ENCODE measurements around the gene NOTCH2. TPM values are rescaled to one million over a fixed set of nuclear protein-coding genes. Genes with fewer than 3 reads are reported as not detected.

NOTCH2 gene
- total and polyA plus RNA-seq, 2 experiments from 2014 or later, result 8.5 to 56.6 TPM

DNA sequence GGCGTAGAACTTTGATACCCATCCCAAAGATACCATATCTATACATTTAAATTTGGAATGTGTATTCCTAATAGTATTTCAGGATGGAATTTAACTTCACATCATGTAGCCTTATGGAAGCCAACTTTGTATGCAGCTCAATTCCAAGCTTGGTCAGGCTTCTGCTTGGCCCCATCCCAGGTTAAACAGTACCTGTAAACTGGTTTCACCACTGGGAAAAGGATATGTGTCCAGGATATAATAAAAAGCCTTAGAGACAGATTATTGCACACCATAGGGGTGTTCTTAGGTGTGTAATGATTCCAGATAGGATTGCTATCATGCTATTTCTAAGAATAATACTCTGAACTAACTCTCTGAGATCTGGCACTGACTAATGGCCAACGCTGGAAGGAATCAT, 201.3 kb downstream of the NOTCH2 start (continued):
- TF ChIP-seq, protein P1, sequence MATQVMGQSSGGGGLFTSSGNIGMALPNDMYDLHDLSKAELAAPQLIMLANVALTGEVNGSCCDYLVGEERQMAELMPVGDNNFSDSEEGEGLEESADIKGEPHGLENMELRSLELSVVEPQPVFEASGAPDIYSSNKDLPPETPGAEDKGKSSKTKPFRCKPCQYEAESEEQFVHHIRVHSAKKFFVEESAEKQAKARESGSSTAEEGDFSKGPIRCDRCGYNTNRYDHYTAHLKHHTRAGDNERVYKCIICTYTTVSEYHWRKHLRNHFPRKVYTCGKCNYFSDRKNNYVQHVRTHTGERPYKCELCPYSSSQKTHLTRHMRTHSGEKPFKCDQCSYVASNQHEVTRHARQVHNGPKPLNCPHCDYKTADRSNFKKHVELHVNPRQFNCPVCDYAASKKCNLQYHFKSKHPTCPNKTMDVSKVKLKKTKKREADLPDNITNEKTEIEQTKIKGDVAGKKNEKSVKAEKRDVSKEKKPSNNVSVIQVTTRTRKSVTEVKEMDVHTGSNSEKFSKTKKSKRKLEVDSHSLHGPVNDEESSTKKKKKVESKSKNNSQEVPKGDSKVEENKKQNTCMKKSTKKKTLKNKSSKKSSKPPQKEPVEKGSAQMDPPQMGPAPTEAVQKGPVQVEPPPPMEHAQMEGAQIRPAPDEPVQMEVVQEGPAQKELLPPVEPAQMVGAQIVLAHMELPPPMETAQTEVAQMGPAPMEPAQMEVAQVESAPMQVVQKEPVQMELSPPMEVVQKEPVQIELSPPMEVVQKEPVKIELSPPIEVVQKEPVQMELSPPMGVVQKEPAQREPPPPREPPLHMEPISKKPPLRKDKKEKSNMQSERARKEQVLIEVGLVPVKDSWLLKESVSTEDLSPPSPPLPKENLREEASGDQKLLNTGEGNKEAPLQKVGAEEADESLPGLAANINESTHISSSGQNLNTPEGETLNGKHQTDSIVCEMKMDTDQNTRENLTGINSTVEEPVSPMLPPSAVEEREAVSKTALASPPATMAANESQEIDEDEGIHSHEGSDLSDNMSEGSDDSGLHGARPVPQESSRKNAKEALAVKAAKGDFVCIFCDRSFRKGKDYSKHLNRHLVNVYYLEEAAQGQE (IDR thresholded peaks at IDR 0.05; ENCODE audit: unreplicated experiment), result no peak
- TF ChIP-seq, protein P2, sequence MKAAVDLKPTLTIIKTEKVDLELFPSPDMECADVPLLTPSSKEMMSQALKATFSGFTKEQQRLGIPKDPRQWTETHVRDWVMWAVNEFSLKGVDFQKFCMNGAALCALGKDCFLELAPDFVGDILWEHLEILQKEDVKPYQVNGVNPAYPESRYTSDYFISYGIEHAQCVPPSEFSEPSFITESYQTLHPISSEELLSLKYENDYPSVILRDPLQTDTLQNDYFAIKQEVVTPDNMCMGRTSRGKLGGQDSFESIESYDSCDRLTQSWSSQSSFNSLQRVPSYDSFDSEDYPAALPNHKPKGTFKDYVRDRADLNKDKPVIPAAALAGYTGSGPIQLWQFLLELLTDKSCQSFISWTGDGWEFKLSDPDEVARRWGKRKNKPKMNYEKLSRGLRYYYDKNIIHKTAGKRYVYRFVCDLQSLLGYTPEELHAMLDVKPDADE (IDR thresholded peaks at IDR 0.05), result no peak
- no peak for TF ChIP-seq STAT1 (IDR thresholded peaks at IDR 0.05; ENCODE audit: unreplicated experiment)
- TF ChIP-seq NANOG (IDR thresholded peaks at IDR 0.05; ENCODE audit: borderline replicate concordance), result no peak

DNA sequence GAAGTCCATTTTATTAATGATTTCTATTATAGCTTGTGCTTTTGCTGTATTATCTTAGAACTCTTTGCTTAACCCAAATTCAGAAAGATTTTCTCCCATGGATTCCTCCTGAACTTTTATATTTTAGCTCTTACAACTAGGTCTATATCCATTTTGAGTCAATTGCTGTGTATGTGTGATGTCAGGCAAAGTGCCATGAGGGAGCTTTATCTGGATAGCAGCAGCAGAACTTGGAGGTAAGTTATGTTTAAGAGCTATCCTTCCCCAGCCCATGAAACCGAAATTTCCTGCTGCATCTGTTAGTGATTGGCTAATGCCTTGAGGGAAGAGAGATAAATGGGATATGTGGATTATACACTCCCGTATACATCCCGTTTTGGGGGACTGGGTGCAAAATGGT, 203.0 kb downstream of the NOTCH2 start:
- Histone ChIP-seq H3F3A (replicated peaks; ENCODE audit: low read depth) (no peaks in the 10 kb centered on the region), H3K4me2 (no peak overlapping the region), H4K20me1 (replicated peaks; ENCODE audit: insufficient read depth) (no peaks in the 10 kb centered on the region), H3K27ac (ENCODE audit: low read depth) (no peak overlapping the region), H3K27me3 (ENCODE audit: insufficient read depth) (no peaks in the 10 kb centered on the region), H3K9me2 (ENCODE audit: insufficient read depth) (no peaks in the 10 kb centered on the region), H3K36me3 (ENCODE audit: insufficient read depth) (no peaks in the 10 kb centered on the region), H3K4me1 (ENCODE audit: insufficient read depth) (no peaks in the 10 kb centered on the region), H2AFZ (no peak overlapping the region), H3K4me3 (no peak overlapping the region), H3K79me2 (replicated peaks; ENCODE audit: insufficient read depth) (no peaks in the 10 kb centered on the region)
- Mint-ChIP-seq H3K36me3 (ENCODE audit: low read depth) (no peaks in the 10 kb centered on the region), H3K27me3 (ENCODE audit: insufficient read depth, low read depth, poor library complexity) (no peaks in the 10 kb centered on the region), H3K27ac (no peak overlapping the region), H3K4me1 (peaks cover 4% of the 10 kb centered on the region), H3K4me3 (no peak overlapping the region), H3K9me3 (no peaks in the 10 kb centered on the region)
- ATAC-seq (no peak), DNase-seq (ENCODE audit: low spot score) (no peak)
- TF ChIP-seq CREB1 (CRISPR knock-in tag; IDR thresholded peaks at IDR 0.05; ENCODE audit: low read depth) (no peak), NANOG (IDR thresholded peaks at IDR 0.05; ENCODE audit: borderline replicate concordance) (no peak), STAT1 (IDR thresholded peaks at IDR 0.05; ENCODE audit: unreplicated experiment) (no peak), EZH2phosphoT487 (IDR thresholded peaks at IDR 0.05; ENCODE audit: unreplicated experiment) (no peak), EZH2 (IDR thresholded peaks at IDR 0.05; ENCODE audit: low read depth, unreplicated experiment) (no peak), JUNB (IDR thresholded peaks at IDR 0.05; ENCODE audit: unreplicated experiment) (no peak), ZNF114 (CRISPR knock-in tag; IDR thresholded peaks at IDR 0.05) (no peak)
- TF ChIP-seq, protein P3, sequence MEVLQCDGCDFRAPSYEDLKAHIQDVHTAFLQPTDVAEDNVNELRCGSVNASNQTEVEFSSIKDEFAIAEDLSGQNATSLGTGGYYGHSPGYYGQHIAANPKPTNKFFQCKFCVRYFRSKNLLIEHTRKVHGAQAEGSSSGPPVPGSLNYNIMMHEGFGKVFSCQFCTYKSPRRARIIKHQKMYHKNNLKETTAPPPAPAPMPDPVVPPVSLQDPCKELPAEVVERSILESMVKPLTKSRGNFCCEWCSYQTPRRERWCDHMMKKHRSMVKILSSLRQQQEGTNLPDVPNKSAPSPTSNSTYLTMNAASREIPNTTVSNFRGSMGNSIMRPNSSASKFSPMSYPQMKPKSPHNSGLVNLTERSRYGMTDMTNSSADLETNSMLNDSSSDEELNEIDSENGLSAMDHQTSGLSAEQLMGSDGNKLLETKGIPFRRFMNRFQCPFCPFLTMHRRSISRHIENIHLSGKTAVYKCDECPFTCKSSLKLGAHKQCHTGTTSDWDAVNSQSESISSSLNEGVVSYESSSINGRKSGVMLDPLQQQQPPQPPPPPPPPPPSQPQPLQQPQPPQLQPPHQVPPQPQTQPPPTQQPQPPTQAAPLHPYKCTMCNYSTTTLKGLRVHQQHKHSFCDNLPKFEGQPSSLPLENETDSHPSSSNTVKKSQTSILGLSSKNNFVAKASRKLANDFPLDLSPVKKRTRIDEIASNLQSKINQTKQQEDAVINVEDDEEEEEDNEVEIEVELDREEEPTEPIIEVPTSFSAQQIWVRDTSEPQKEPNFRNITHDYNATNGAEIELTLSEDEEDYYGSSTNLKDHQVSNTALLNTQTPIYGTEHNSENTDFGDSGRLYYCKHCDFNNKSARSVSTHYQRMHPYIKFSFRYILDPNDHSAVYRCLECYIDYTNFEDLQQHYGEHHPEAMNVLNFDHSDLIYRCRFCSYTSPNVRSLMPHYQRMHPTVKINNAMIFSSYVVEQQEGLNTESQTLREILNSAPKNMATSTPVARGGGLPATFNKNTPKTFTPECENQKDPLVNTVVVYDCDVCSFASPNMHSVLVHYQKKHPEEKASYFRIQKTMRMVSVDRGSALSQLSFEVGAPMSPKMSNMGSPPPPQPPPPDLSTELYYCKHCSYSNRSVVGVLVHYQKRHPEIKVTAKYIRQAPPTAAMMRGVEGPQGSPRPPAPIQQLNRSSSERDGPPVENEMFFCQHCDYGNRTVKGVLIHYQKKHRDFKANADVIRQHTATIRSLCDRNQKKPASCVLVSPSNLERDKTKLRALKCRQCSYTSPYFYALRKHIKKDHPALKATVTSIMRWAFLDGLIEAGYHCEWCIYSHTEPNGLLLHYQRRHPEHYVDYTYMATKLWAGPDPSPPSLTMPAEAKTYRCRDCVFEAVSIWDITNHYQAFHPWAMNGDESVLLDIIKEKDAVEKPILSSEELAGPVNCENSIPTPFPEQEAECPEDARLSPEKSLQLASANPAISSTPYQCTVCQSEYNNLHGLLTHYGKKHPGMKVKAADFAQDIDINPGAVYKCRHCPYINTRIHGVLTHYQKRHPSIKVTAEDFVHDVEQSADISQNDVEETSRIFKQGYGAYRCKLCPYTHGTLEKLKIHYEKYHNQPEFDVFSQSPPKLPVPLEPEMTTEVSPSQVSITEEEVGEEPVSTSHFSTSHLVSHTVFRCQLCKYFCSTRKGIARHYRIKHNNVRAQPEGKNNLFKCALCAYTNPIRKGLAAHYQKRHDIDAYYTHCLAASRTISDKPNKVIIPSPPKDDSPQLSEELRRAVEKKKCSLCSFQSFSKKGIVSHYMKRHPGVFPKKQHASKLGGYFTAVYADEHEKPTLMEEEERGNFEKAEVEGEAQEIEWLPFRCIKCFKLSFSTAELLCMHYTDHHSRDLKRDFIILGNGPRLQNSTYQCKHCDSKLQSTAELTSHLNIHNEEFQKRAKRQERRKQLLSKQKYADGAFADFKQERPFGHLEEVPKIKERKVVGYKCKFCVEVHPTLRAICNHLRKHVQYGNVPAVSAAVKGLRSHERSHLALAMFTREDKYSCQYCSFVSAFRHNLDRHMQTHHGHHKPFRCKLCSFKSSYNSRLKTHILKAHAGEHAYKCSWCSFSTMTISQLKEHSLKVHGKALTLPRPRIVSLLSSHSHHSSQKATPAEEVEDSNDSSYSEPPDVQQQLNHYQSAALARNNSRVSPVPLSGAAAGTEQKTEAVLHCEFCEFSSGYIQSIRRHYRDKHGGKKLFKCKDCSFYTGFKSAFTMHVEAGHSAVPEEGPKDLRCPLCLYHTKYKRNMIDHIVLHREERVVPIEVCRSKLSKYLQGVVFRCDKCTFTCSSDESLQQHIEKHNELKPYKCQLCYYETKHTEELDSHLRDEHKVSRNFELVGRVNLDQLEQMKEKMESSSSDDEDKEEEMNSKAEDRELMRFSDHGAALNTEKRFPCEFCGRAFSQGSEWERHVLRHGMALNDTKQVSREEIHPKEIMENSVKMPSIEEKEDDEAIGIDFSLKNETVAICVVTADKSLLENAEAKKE (CRISPR knock-in tag; IDR thresholded peaks at IDR 0.05), result no peak
- TF ChIP-seq, protein P2 (IDR thresholded peaks at IDR 0.05), result no peak
- TF ChIP-seq, protein P4, sequence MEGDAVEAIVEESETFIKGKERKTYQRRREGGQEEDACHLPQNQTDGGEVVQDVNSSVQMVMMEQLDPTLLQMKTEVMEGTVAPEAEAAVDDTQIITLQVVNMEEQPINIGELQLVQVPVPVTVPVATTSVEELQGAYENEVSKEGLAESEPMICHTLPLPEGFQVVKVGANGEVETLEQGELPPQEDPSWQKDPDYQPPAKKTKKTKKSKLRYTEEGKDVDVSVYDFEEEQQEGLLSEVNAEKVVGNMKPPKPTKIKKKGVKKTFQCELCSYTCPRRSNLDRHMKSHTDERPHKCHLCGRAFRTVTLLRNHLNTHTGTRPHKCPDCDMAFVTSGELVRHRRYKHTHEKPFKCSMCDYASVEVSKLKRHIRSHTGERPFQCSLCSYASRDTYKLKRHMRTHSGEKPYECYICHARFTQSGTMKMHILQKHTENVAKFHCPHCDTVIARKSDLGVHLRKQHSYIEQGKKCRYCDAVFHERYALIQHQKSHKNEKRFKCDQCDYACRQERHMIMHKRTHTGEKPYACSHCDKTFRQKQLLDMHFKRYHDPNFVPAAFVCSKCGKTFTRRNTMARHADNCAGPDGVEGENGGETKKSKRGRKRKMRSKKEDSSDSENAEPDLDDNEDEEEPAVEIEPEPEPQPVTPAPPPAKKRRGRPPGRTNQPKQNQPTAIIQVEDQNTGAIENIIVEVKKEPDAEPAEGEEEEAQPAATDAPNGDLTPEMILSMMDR (conservative IDR thresholded peaks at IDR 0.05; ENCODE audit: low read depth in 2 of 2), result no peak

All from GM23338 (cell line).